CD14-positive monocyte (primary cell): ENCODE results near the gene ERC1. TPM values are rescaled to one million over a fixed set of nuclear protein-coding genes. Genes with fewer than 3 reads are reported as not detected.

ENCODE experiments used
- DNase-seq, 3 donors: peaks; one replicate each; pipeline ENCODE4 v3.0.0-alpha.2; 2011 to 2022
- H2AFZ ChIP-seq: 2 replicates; pipeline ENCODE4 v1.6.0; 2012; ENCODE audit warnings: mild to moderate bottlenecking, low read depth, low read length, inconsistent platforms; ENCODE audit not compliant: insufficient read depth, poor library complexity, severe bottlenecking
- H3K27ac ChIP-seq, 2 donors: 1 replicate in 1 of 2; 2 replicates in 1 of 2; pipeline ENCODE4 v1.5.1; 2012 to 2013; ENCODE audit warnings: low read length in 2 of 2, control low read depth in 1 of 2, inconsistent platforms in 1 of 2, low read depth in 1 of 2, mild to moderate bottlenecking in 1 of 2
- H3K27me3 ChIP-seq, 2 donors: one replicate each; pipeline versions ENCODE4 v1.6.0 to v1.6.1; 2011 to 2013; ENCODE audit warnings: low read length in 2 of 2; ENCODE audit not compliant: control insufficient read depth in 2 of 2, insufficient read depth in 2 of 2
- H3K36me3 ChIP-seq, 2 donors: replicated peaks in 1 of 2; 1 replicate in 1 of 2; 2 replicates in 1 of 2; pipeline versions ENCODE4 v1.5.1 to v1.6.1; 2012 to 2013; ENCODE audit warnings: low read length in 2 of 2, control low read depth in 1 of 2, inconsistent platforms in 1 of 2, mild to moderate bottlenecking in 1 of 2; ENCODE audit not compliant: insufficient read depth in 2 of 2, control insufficient read depth in 1 of 2
- H3K4me1 ChIP-seq, 2 donors: 1 replicate in 1 of 2; 2 replicates in 1 of 2; pipeline versions ENCODE4 v1.5.1 to v1.6.1; 2012 to 2013; ENCODE audit warnings: low read length in 2 of 2, control low read depth in 1 of 2, inconsistent platforms in 1 of 2, mild to moderate bottlenecking in 1 of 2, moderate library complexity in 1 of 2; ENCODE audit not compliant: insufficient read depth in 2 of 2, control insufficient read depth in 1 of 2
- H3K4me2 ChIP-seq: replicated peaks from 2 replicates; pipeline ENCODE3; 2012; ENCODE audit warnings: low read length, moderate library complexity, mild to moderate bottlenecking; ENCODE audit not compliant: poor library complexity, severe bottlenecking; ENCODE audit errors: extremely low read depth
- H3K4me3 ChIP-seq, 3 experiments: fragments of 200-600 bp in 1 of 3; sonication (generic) in 1 of 3; replicated peaks in 1 of 3; 1 replicate in 2 of 3; 2 replicates in 1 of 3; pipeline ENCODE4 v1.5.1; 2011 to 2013; ENCODE audit warnings: low read length in 3 of 3, mild to moderate bottlenecking in 3 of 3, control low read depth in 2 of 3, low read depth in 2 of 3, inconsistent platforms in 1 of 3, moderate library complexity in 1 of 3
- H3K79me2 ChIP-seq: 2 replicates; pipeline ENCODE4 v1.6.0; 2012; ENCODE audit warnings: mild to moderate bottlenecking, control low read depth, inconsistent platforms, low read length, moderate library complexity; ENCODE audit not compliant: insufficient read depth
- H3K9ac ChIP-seq: 2 replicates; pipeline ENCODE4 v1.6.0; 2017; ENCODE audit warnings: low read length, mild to moderate bottlenecking; ENCODE audit not compliant: insufficient read depth, poor library complexity, severe bottlenecking
- H3K9me3 ChIP-seq, 2 donors: replicated peaks in 1 of 2; 1 replicate in 1 of 2; 2 replicates in 1 of 2; pipeline versions ENCODE4 v1.5.1 to v1.6.1; 2012 to 2013; ENCODE audit warnings: low read length in 2 of 2, control low read depth in 1 of 2; ENCODE audit not compliant: control insufficient read depth in 1 of 2, insufficient read depth in 1 of 2
- H4K20me1 ChIP-seq: 2 replicates; pipeline ENCODE4 v1.6.0; 2012; ENCODE audit warnings: mild to moderate bottlenecking, low read length, control low read depth, moderate library complexity; ENCODE audit not compliant: insufficient read depth
- H3K27ac Mint-ChIP-seq, 7 donors: one replicate each; pipeline ENCODE4 v1.8.0; 2020; ENCODE audit warnings: mild to moderate bottlenecking in 7 of 7, mixed read lengths in 7 of 7, moderate library complexity in 6 of 7, inconsistent platforms in 2 of 7
- H3K27me3 Mint-ChIP-seq, 3 donors: one replicate each; pipeline ENCODE4 v1.8.0; 2021 to 2022; ENCODE audit warnings: low read depth in 3 of 3, mild to moderate bottlenecking in 3 of 3, mixed read lengths in 3 of 3, moderate library complexity in 3 of 3, inconsistent platforms in 1 of 3
- H3K36me3 Mint-ChIP-seq, 2 donors: one replicate each; pipeline ENCODE4 v1.8.0; 2020; ENCODE audit warnings: mixed read lengths in 2 of 2, inconsistent platforms in 1 of 2, mild to moderate bottlenecking in 1 of 2
- H3K4me1 Mint-ChIP-seq: one replicate; pipeline ENCODE4 v1.8.0; 2020; ENCODE audit warnings: mild to moderate bottlenecking, mixed read lengths
- H3K4me3 Mint-ChIP-seq, 2 donors: one replicate each; pipeline ENCODE4 v1.8.0; 2020; ENCODE audit warnings: mild to moderate bottlenecking in 2 of 2, mixed read lengths in 2 of 2, moderate library complexity in 1 of 2
- H3K9me3 Mint-ChIP-seq, 7 donors: one replicate each; pipeline ENCODE4 v1.8.0; 2020 to 2022; ENCODE audit warnings: mixed read lengths in 7 of 7, mild to moderate bottlenecking in 6 of 7, moderate library complexity in 6 of 7, inconsistent platforms in 2 of 7
- CTCF ChIP-seq: fragments of 200-600 bp; IDR thresholded peaks from one replicate; pipeline ENCODE4 v1.8.0; 2022; ENCODE audit warnings: antibody characterized with exemption, mild to moderate bottlenecking
- WGBS: methylation state at CpG from one replicate; pipeline ENCODE4 v1.1.5; 2013; ENCODE audit warnings: missing lambda C conversion rate; ENCODE audit not compliant: insufficient coverage; 5-methylcytosine and 5-hydroxymethylcytosine counted together
- intact Hi-C, 2 donors: fragments of 100-400 bp; cut with micrococcal nuclease; formaldehyde crosslinking; loops; one replicate each; pipeline versions ENCODE4 v1.15.0 to v1.15.1; 2023
- polyA plus RNA-seq, 3 donors: library from polyadenylated mRNA; depleted of rRNA in 1 of 3; unstranded in 2 of 3; stranded (reverse) in 1 of 3; fragments of 300-500 nt in 2 of 3; fragments of >200 nt in 1 of 3; fragmentation: Illumina TruSeq in 2 of 3; gene quantifications; 1 replicate in 2 of 3; 2 replicates in 1 of 3; pipeline ENCODE4 v1.2.3, GENCODE V29; 2012 to 2021

ERC1 gene
- polyA plus RNA-seq, 3 donors = 4.0 to 14.3 (median 5.1) TPM

- H3K9me3 ChIP-seq = no peaks in the 10 kb centered on the region
- no peaks in the 10 kb centered on the region for H3K27me3 Mint-ChIP-seq
- no peak overlapping the region for H3K4me2 ChIP-seq
- intact Hi-C loops = no loop called here
- peaks cover 0 to 3% (median 1%) of the 10 kb centered on the region in 7 donors for H3K9me3 Mint-ChIP-seq
- WGBS = no CpG with 5 or more reads among the region's 1 CpG
- no peak overlapping the region for H3K9ac ChIP-seq
- H3K4me1 ChIP-seq = peaks cover 23 to 26% of the 10 kb centered on the region in 2 donors
- H3K36me3 ChIP-seq = peaks cover 0 to 5% of the 10 kb centered on the region in 2 donors
- peaks cover 29% of the 10 kb centered on the region for H3K4me1 Mint-ChIP-seq
- peak overlapping the region in 1 of 7 donors; percentile 3 for H3K27ac Mint-ChIP-seq
- no peaks in the 10 kb centered on the region for H4K20me1 ChIP-seq
- no peak overlapping the region for H3K4me3 Mint-ChIP-seq
- DNase-seq = no peak
- no peak overlapping the region for H2AFZ ChIP-seq
- no peak overlapping the region for H3K4me3 ChIP-seq
- H3K27ac ChIP-seq = no peak overlapping the region
- peaks cover 32 to 33% of the 10 kb centered on the region in 2 donors for H3K36me3 Mint-ChIP-seq
- no peaks in the 10 kb centered on the region for H3K27me3 ChIP-seq
- no peaks in the 10 kb centered on the region for H3K79me2 ChIP-seq
- TF ChIP-seq CTCF = no peak
Measured at GRCh38 chr12:1293901-1294300, 302.9 kb downstream of the ERC1 start.

- Histone ChIP-seq H3K4me2 (no peak overlapping the region), H3K36me3 (peaks cover 0 to 5% of the 10 kb centered on the region in 2 donors), H3K9me3 (no peaks in the 10 kb centered on the region), H3K9ac (no peak overlapping the region), H2AFZ (no peak overlapping the region), H3K27me3 (no peaks in the 10 kb centered on the region), H3K4me1 (no peaks in the 10 kb centered on the region), H3K4me3 (no peak overlapping the region), H3K27ac (no peak overlapping the region), H3K79me2 (no peaks in the 10 kb centered on the region), H4K20me1 (no peaks in the 10 kb centered on the region)
- DNase-seq = no peak
- peaks cover 0 to 10% (median 5%) of the 10 kb centered on the region in 7 donors for H3K9me3 Mint-ChIP-seq
- intact Hi-C loops = no loop called here
- no peaks in the 10 kb centered on the region for H3K27me3 Mint-ChIP-seq
- peaks cover 36 to 44% of the 10 kb centered on the region in 2 donors for H3K36me3 Mint-ChIP-seq
- H3K4me1 Mint-ChIP-seq = peaks cover 4% of the 10 kb centered on the region
- no peak overlapping the region for H3K27ac Mint-ChIP-seq
- no peak overlapping the region for H3K4me3 Mint-ChIP-seq
- no peak for TF ChIP-seq CTCF
- no CpG with 5 or more reads among the region's 3 CpGs for WGBS
Measured at GRCh38 chr12:1297206-1297605, 306.2 kb downstream of the ERC1 start.
